Measurements from ENCODE around the gene NOP10.
"Not testable (repeated sequence)": the region's sequence is repeated elsewhere in the genome, so short reads cannot be mapped to it uniquely, and the experiment has no call there.

The NOP10 gene

GRCh38 chr15:34347951-34348638 lies 5.2 kb upstream of the NOP10 start:
- no peak for DNase-seq (ENCODE audit: insufficient read length, low spot score)
- TF ChIP-seq TAF1 (IDR thresholded peaks at IDR 0.05; ENCODE audit: low read depth, low read length) (no peak), SPI1 (IDR thresholded peaks at IDR 0.05; ENCODE audit: low read depth, low read length) (no peak), POLR2AphosphoS5 (IDR thresholded peaks at IDR 0.05; ENCODE audit: low read depth, low read length) (no peak), POLR2A (IDR thresholded peaks at IDR 0.05; ENCODE audit: low read depth, low read length) (no peak), PAX5 (IDR thresholded peaks at IDR 0.05; ENCODE audit: insufficient read depth, low read length, severe bottlenecking) (no peak), POU2F2 (IDR thresholded peaks at IDR 0.05; ENCODE audit: low read depth, low read length) (no peak)
- no peak for FAIRE-seq

GRCh38 chr15:34342213-34342736 lies 661 bp downstream of the NOP10 start:
- FAIRE-seq; DNase-seq (ENCODE audit: insufficient read length, low spot score): not testable (repeated sequence)

- DNase-seq (ENCODE audit: insufficient read length, low spot score) (no peak), FAIRE-seq (no peak)
- no peak for TF ChIP-seq TAF1 (IDR thresholded peaks at IDR 0.05; ENCODE audit: low read depth, low read length)
- no peak for TF ChIP-seq POLR2A (IDR thresholded peaks at IDR 0.05; ENCODE audit: low read depth, low read length)
- TF ChIP-seq PAX5 (IDR thresholded peaks at IDR 0.05; ENCODE audit: insufficient read depth, low read length, severe bottlenecking) = no peak
- no peak for TF ChIP-seq POU2F2 (IDR thresholded peaks at IDR 0.05; ENCODE audit: low read depth, low read length)
- no peak for TF ChIP-seq SPI1 (IDR thresholded peaks at IDR 0.05; ENCODE audit: low read depth, low read length)
- TF ChIP-seq POLR2AphosphoS5 (IDR thresholded peaks at IDR 0.05; ENCODE audit: low read depth, low read length) = no peak
These were observed 1.3 kb downstream of the NOP10 start for GRCh38 chr15:34341381-34342212.

- no peak for DNase-seq (ENCODE audit: insufficient read length, low spot score)
- TF ChIP-seq SPI1 (IDR thresholded peaks at IDR 0.05; ENCODE audit: low read depth, low read length) (no peak), POLR2AphosphoS5 (IDR thresholded peaks at IDR 0.05; ENCODE audit: low read depth, low read length) (no peak), POU2F2 (IDR thresholded peaks at IDR 0.05; ENCODE audit: low read depth, low read length) (no peak), PAX5 (IDR thresholded peaks at IDR 0.05; ENCODE audit: insufficient read depth, low read length, severe bottlenecking) (no peak), POLR2A (IDR thresholded peaks at IDR 0.05; ENCODE audit: low read depth, low read length) (no peak), TAF1 (IDR thresholded peaks at IDR 0.05; ENCODE audit: low read depth, low read length) (no peak)
- no peak for FAIRE-seq
These were observed 3.0 kb downstream of the NOP10 start for GRCh38 chr15:34339946-34340345.

GRCh38 chr15:34338347-34338746 lies 4.6 kb downstream of the NOP10 start:
- DNase-seq (ENCODE audit: insufficient read length, low spot score) (no peak), FAIRE-seq (no peak)
- no peak for TF ChIP-seq SPI1 (IDR thresholded peaks at IDR 0.05; ENCODE audit: low read depth, low read length)

GRCh38 chr15:34337557-34338306 lies 5.2 kb downstream of the NOP10 start, which contains the start of gene SLC12A6:
Gene SLC12A6, minus strand, starts transcription at chr15:34337781. Its CDS starts 1,101 bp downstream, at chr15:34336680.
- DNase-seq (ENCODE audit: insufficient read length, low spot score) (peak; percentile 73), FAIRE-seq (peak; percentile 98)
- TF ChIP-seq SPI1 (IDR thresholded peaks at IDR 0.05; ENCODE audit: low read depth, low read length) (peak; percentile 46; the same call in 1 of the 2 replicates), POU2F2 (IDR thresholded peaks at IDR 0.05; ENCODE audit: low read depth, low read length) (0 out of 2 replicates have a peak, but pooled peaks have one; percentile 7), POLR2A (IDR thresholded peaks at IDR 0.05; ENCODE audit: low read depth, low read length) (no peak; the same call in 1 of the 2 replicates), TAF1 (IDR thresholded peaks at IDR 0.05; ENCODE audit: low read depth, low read length) (peak; percentile 57), PAX5 (IDR thresholded peaks at IDR 0.05; ENCODE audit: insufficient read depth, low read length, severe bottlenecking) (no peak), POLR2AphosphoS5 (IDR thresholded peaks at IDR 0.05; ENCODE audit: low read depth, low read length) (peak; percentile 45; the same call in 1 of the 2 replicates)

- TF ChIP-seq POLR2AphosphoS5 (IDR thresholded peaks at IDR 0.05; ENCODE audit: low read depth, low read length) (peak; percentile 36; the same call in 1 of the 2 replicates), PAX5 (IDR thresholded peaks at IDR 0.05; ENCODE audit: insufficient read depth, low read length, severe bottlenecking) (no peak), POLR2A (IDR thresholded peaks at IDR 0.05; ENCODE audit: low read depth, low read length) (peak; percentile 52; the same call in 1 of the 2 replicates), TAF1 (IDR thresholded peaks at IDR 0.05; ENCODE audit: low read depth, low read length) (0 out of 2 replicates have a peak, but pooled peaks have one; percentile 36), SPI1 (IDR thresholded peaks at IDR 0.05; ENCODE audit: low read depth, low read length) (no peak), POU2F2 (IDR thresholded peaks at IDR 0.05; ENCODE audit: low read depth, low read length) (peak; percentile 85)
- peak; percentile 41 for FAIRE-seq
- DNase-seq (ENCODE audit: insufficient read length, low spot score) = no peak
These were observed 5.9 kb downstream of the NOP10 start for GRCh38 chr15:34336991-34337556.

- peak; percentile 31 for FAIRE-seq
- TF ChIP-seq TAF1 (IDR thresholded peaks at IDR 0.05; ENCODE audit: low read depth, low read length) = peak; percentile 18; the same call in 1 of the 2 replicates
- TF ChIP-seq PAX5 (IDR thresholded peaks at IDR 0.05; ENCODE audit: insufficient read depth, low read length, severe bottlenecking) = no peak
- no peak for DNase-seq (ENCODE audit: insufficient read length, low spot score)
These were observed 6.5 kb downstream of the NOP10 start for GRCh38 chr15:34336231-34336990.
